ENCODE measurements around the gene KITLG.

- TF ChIP-seq CTCF (IDR thresholded peaks at IDR 0.05) (no peak), POLR2A (IDR thresholded peaks at IDR 0.05) (no peak)
These were observed 73.0 kb downstream of the KITLG start for GRCh38 chr12:88507270-88507669.

All from testis (tissue), 2 donors.